ENCODE data around the gene SUV39H2. TPM values are rescaled to one million over a fixed set of nuclear protein-coding genes. Genes with fewer than 3 reads are reported as not detected.
"Not testable (repeated sequence)": the region's sequence is repeated elsewhere in the genome, so short reads cannot be mapped to it uniquely, and the experiment has no call there.

The SUV39H2 gene
- total RNA-seq, 1 donor from 2014 or later = 44.0 TPM

GRCh38 chr10:14880229-14880628 is 1.6 kb downstream of the SUV39H2 start:
- DNase-seq (ENCODE audit: low spot score) = no peak
- Mint-ChIP-seq H3K9me3 (no peaks in the 10 kb centered on the region), H3K4me3 (ENCODE audit: low read depth) (peak overlapping the region; percentile 92), H3K27me3 (ENCODE audit: low read depth) (no peaks in the 10 kb centered on the region), H3K27ac (no peak overlapping the region), H3K4me1 (ENCODE audit: low read depth) (peaks cover 31% of the 10 kb centered on the region), H3K36me3 (ENCODE audit: low read depth) (peaks cover 20% of the 10 kb centered on the region)
- intact Hi-C loops (cut with micrococcal nuclease) = no loop called here

- no peak for DNase-seq (ENCODE audit: low spot score)
- Mint-ChIP-seq H3K4me1 (ENCODE audit: low read depth) (peaks cover 28% of the 10 kb centered on the region), H3K27ac (no peak overlapping the region), H3K36me3 (ENCODE audit: low read depth) (peaks cover 20% of the 10 kb centered on the region), H3K4me3 (ENCODE audit: low read depth) (no peak overlapping the region), H3K27me3 (ENCODE audit: low read depth) (no peaks in the 10 kb centered on the region), H3K9me3 (no peaks in the 10 kb centered on the region)
- intact Hi-C loops (cut with micrococcal nuclease) = no loop called here
These were observed 5.4 kb downstream of the SUV39H2 start for GRCh38 chr10:14884082-14884481.

GRCh38 chr10:14889318-14889717 is 10.7 kb downstream of the SUV39H2 start:
- H3K9me3 Mint-ChIP-seq = no peaks in the 10 kb centered on the region
- peak overlapping the region; percentile 31 for H3K27ac Mint-ChIP-seq
- no peaks in the 10 kb centered on the region for H3K27me3 Mint-ChIP-seq (ENCODE audit: low read depth)
- DNase-seq (ENCODE audit: low spot score) = no peak
- peak overlapping the region; percentile 4 for H3K4me3 Mint-ChIP-seq (ENCODE audit: low read depth)
- H3K4me1 Mint-ChIP-seq (ENCODE audit: low read depth) = peaks cover 20% of the 10 kb centered on the region
- peaks cover 18% of the 10 kb centered on the region for H3K36me3 Mint-ChIP-seq (ENCODE audit: low read depth)
- intact Hi-C loops (cut with micrococcal nuclease) = no loop called here

- intact Hi-C loops (cut with micrococcal nuclease) = no loop called here
These were observed 12.5 kb downstream of the SUV39H2 start for GRCh38 chr10:14891151-14891550.

GRCh38 chr10:14904316-14904732 is 25.7 kb downstream of the SUV39H2 start:
- H3K36me3 Mint-ChIP-seq (ENCODE audit: low read depth) = peaks cover 66% of the 10 kb centered on the region

More at GRCh38 chr10:14891151-14891550, 12.5 kb downstream of the SUV39H2 start:
- Mint-ChIP-seq H3K27me3 (ENCODE audit: low read depth) (no peaks in the 10 kb centered on the region), H3K27ac (peak overlapping the region; percentile 14), H3K4me1 (ENCODE audit: low read depth) (peaks cover 20% of the 10 kb centered on the region), H3K36me3 (ENCODE audit: low read depth) (peaks cover 21% of the 10 kb centered on the region), H3K4me3 (ENCODE audit: low read depth) (no peak overlapping the region), H3K9me3 (no peaks in the 10 kb centered on the region)
- no peak for DNase-seq (ENCODE audit: low spot score)

GRCh38 chr10:14904864-14905263 is 26.2 kb downstream of the SUV39H2 start:
- DNase-seq (ENCODE audit: low spot score) = no peak
- no peaks in the 10 kb centered on the region for H3K27me3 Mint-ChIP-seq (ENCODE audit: low read depth)
- peaks cover 3% of the 10 kb centered on the region for H3K4me1 Mint-ChIP-seq (ENCODE audit: low read depth)
- H3K36me3 Mint-ChIP-seq (ENCODE audit: low read depth) = peaks cover 67% of the 10 kb centered on the region
- H3K27ac Mint-ChIP-seq = no peak overlapping the region
- intact Hi-C loops (cut with micrococcal nuclease) = no loop called here
- H3K4me3 Mint-ChIP-seq (ENCODE audit: low read depth) = no peak overlapping the region
- peaks cover 3% of the 10 kb centered on the region for H3K9me3 Mint-ChIP-seq

More at GRCh38 chr10:14904316-14904732, 25.7 kb downstream of the SUV39H2 start:
- no peak for DNase-seq (ENCODE audit: low spot score)
- Mint-ChIP-seq H3K9me3 (peaks cover 3% of the 10 kb centered on the region), H3K4me3 (ENCODE audit: low read depth) (no peak overlapping the region), H3K27ac (no peak overlapping the region), H3K27me3 (ENCODE audit: low read depth) (no peaks in the 10 kb centered on the region), H3K4me1 (ENCODE audit: low read depth) (peaks cover 3% of the 10 kb centered on the region)
- intact Hi-C loops (cut with micrococcal nuclease) = no loop called here

GRCh38 chr10:14905890-14906289 is 27.2 kb downstream of the SUV39H2 start:
- DNase-seq (ENCODE audit: low spot score) = no peak
- peaks cover 72% of the 10 kb centered on the region for H3K36me3 Mint-ChIP-seq (ENCODE audit: low read depth)
- intact Hi-C loops (cut with micrococcal nuclease) = no loop called here
- H3K9me3 Mint-ChIP-seq = peaks cover 3% of the 10 kb centered on the region
- no peak overlapping the region for H3K4me3 Mint-ChIP-seq (ENCODE audit: low read depth)
- H3K27me3 Mint-ChIP-seq (ENCODE audit: low read depth) = no peaks in the 10 kb centered on the region
- no peak overlapping the region for H3K27ac Mint-ChIP-seq
- peaks cover 3% of the 10 kb centered on the region for H3K4me1 Mint-ChIP-seq (ENCODE audit: low read depth)

- peaks cover 6% of the 10 kb centered on the region for H3K4me1 Mint-ChIP-seq (ENCODE audit: low read depth)
- intact Hi-C loops (cut with micrococcal nuclease) = no loop called here
- H3K27ac Mint-ChIP-seq = no peak overlapping the region
- no peak for DNase-seq (ENCODE audit: low spot score)
- H3K27me3 Mint-ChIP-seq (ENCODE audit: low read depth) = no peaks in the 10 kb centered on the region
- peaks cover 3% of the 10 kb centered on the region for H3K9me3 Mint-ChIP-seq
- no peak overlapping the region for H3K4me3 Mint-ChIP-seq (ENCODE audit: low read depth)
- H3K36me3 Mint-ChIP-seq (ENCODE audit: low read depth) = peaks cover 78% of the 10 kb centered on the region
These were observed 28.1 kb downstream of the SUV39H2 start for GRCh38 chr10:14906765-14907164.

GRCh38 chr10:14907591-14907990 is 28.9 kb downstream of the SUV39H2 start:
- H3K9me3 Mint-ChIP-seq; DNase-seq (ENCODE audit: low spot score); H3K27me3 Mint-ChIP-seq (ENCODE audit: low read depth); H3K4me3 Mint-ChIP-seq (ENCODE audit: low read depth); H3K27ac Mint-ChIP-seq; H3K4me1 Mint-ChIP-seq (ENCODE audit: low read depth); intact Hi-C loops (cut with micrococcal nuclease): not testable (repeated sequence)
- H3K36me3 Mint-ChIP-seq (ENCODE audit: low read depth) = peaks cover 85% of the 10 kb centered on the region

- DNase-seq (ENCODE audit: low spot score) = no peak
- Mint-ChIP-seq H3K27me3 (ENCODE audit: low read depth) (no peaks in the 10 kb centered on the region), H3K4me3 (ENCODE audit: low read depth) (no peak overlapping the region), H3K9me3 (peaks cover 10% of the 10 kb centered on the region), H3K27ac (no peak overlapping the region), H3K4me1 (ENCODE audit: low read depth) (peaks cover 6% of the 10 kb centered on the region), H3K36me3 (ENCODE audit: low read depth) (peaks cover 95% of the 10 kb centered on the region)
- intact Hi-C loops (cut with micrococcal nuclease) = no loop called here
These were observed 30.4 kb downstream of the SUV39H2 start for GRCh38 chr10:14909101-14909500.

- Mint-ChIP-seq H3K27me3 (ENCODE audit: low read depth) (no peaks in the 10 kb centered on the region), H3K9me3 (peaks cover 23% of the 10 kb centered on the region), H3K4me1 (ENCODE audit: low read depth) (peaks cover 15% of the 10 kb centered on the region), H3K36me3 (ENCODE audit: low read depth) (peaks cover 99% of the 10 kb centered on the region), H3K27ac (no peak overlapping the region), H3K4me3 (ENCODE audit: low read depth) (no peak overlapping the region)
- intact Hi-C loops (cut with micrococcal nuclease) = no loop called here
- no peak for DNase-seq (ENCODE audit: low spot score)
These were observed 32.3 kb downstream of the SUV39H2 start for GRCh38 chr10:14910953-14911352.

GRCh38 chr10:14911801-14912200 is 33.1 kb downstream of the SUV39H2 start:
- DNase-seq (ENCODE audit: low spot score) = no peak
- Mint-ChIP-seq H3K27me3 (ENCODE audit: low read depth) (no peaks in the 10 kb centered on the region), H3K27ac (no peak overlapping the region), H3K4me1 (ENCODE audit: low read depth) (peaks cover 15% of the 10 kb centered on the region), H3K9me3 (peaks cover 31% of the 10 kb centered on the region), H3K36me3 (ENCODE audit: low read depth) (peaks cover 100% of the 10 kb centered on the region), H3K4me3 (ENCODE audit: low read depth) (no peak overlapping the region)
- intact Hi-C loops (cut with micrococcal nuclease) = no loop called here

GRCh38 chr10:14916600-14916999 is 37.9 kb downstream of the SUV39H2 start:
- Mint-ChIP-seq H3K4me1 (ENCODE audit: low read depth) (peaks cover 16% of the 10 kb centered on the region), H3K36me3 (ENCODE audit: low read depth) (peaks cover 100% of the 10 kb centered on the region), H3K27me3 (ENCODE audit: low read depth) (no peaks in the 10 kb centered on the region), H3K27ac (no peak overlapping the region), H3K4me3 (ENCODE audit: low read depth) (no peak overlapping the region), H3K9me3 (peaks cover 41% of the 10 kb centered on the region)
- no peak for DNase-seq (ENCODE audit: low spot score)
- intact Hi-C loops (cut with micrococcal nuclease) = no loop called here

GRCh38 chr10:14917827-14918226 is 39.2 kb downstream of the SUV39H2 start:
- DNase-seq (ENCODE audit: low spot score) = no peak
- H3K4me1 Mint-ChIP-seq (ENCODE audit: low read depth) = peaks cover 15% of the 10 kb centered on the region
- peaks cover 99% of the 10 kb centered on the region for H3K36me3 Mint-ChIP-seq (ENCODE audit: low read depth)
- no peaks in the 10 kb centered on the region for H3K27me3 Mint-ChIP-seq (ENCODE audit: low read depth)
- intact Hi-C loops (cut with micrococcal nuclease) = no loop called here
- H3K9me3 Mint-ChIP-seq = peaks cover 41% of the 10 kb centered on the region
- no peak overlapping the region for H3K4me3 Mint-ChIP-seq (ENCODE audit: low read depth)
- H3K27ac Mint-ChIP-seq = no peak overlapping the region
